Cardiac fibroblast (primary cell): Measurements from ENCODE around the gene FAM163B.

ENCODE experiments used
- DNase-seq, 2 donors: peaks; one replicate each; pipeline versions ENCODE4 v3.0.0 to v3.0.0-alpha.2; 2010; ENCODE audit warnings: low read depth in 2 of 2
- H3K4me3 ChIP-seq, 2 donors: replicated peaks in 1 of 2; 1 replicate in 1 of 2; 2 replicates in 1 of 2; pipeline ENCODE4 v1.5.1; 2011; ENCODE audit warnings: low read depth in 2 of 2, low read length in 2 of 2, mild to moderate bottlenecking in 2 of 2, moderate library complexity in 1 of 2
- CTCF ChIP-seq: IDR thresholded peaks from one replicate; pipeline ENCODE4 v1.5.1; 2011; ENCODE audit warnings: low read depth, mild to moderate bottlenecking, low read length, inconsistent platforms

FAM163B gene

GRCh38 chr9:133552236-133552635, 57.0 kb downstream of the FAM163B start:
- no peak for TF ChIP-seq CTCF
- no peak overlapping the region for H3K4me3 ChIP-seq
- no peak for DNase-seq

- TF ChIP-seq CTCF = no peak
- no peak overlapping the region for H3K4me3 ChIP-seq
- DNase-seq = no peak
These were observed 57.7 kb downstream of the FAM163B start for GRCh38 chr9:133551446-133551845.

DNA sequence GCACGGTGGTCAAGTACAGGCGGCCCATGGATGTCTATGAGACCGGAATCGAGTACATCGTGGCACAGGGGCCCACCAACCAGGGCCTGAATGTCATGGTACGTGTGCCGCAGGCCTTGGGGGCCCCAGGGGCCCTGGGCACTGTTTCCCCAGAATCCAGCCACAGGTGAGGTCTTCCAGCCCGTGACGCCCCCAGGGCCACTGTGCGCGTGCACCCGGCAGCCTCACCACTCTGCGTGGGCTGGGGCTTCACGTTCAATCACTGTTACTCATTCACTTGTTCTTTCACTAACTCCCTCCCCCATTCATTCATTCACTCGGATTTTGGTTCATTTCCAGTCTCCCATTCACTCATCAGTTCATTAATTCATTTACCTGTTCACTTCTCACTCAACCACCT, 62.1 kb downstream of the FAM163B start:
- TF ChIP-seq CTCF = no peak
- DNase-seq = no peak

GRCh38 chr9:133546287-133546680, 62.9 kb downstream of the FAM163B start:
- no peak overlapping the region for H3K4me3 ChIP-seq
- no peak for DNase-seq
- no peak for TF ChIP-seq CTCF

More for the DNA sequence above, 62.1 kb downstream of the FAM163B start:
- H3K4me3 ChIP-seq = no peak overlapping the region

DNA sequence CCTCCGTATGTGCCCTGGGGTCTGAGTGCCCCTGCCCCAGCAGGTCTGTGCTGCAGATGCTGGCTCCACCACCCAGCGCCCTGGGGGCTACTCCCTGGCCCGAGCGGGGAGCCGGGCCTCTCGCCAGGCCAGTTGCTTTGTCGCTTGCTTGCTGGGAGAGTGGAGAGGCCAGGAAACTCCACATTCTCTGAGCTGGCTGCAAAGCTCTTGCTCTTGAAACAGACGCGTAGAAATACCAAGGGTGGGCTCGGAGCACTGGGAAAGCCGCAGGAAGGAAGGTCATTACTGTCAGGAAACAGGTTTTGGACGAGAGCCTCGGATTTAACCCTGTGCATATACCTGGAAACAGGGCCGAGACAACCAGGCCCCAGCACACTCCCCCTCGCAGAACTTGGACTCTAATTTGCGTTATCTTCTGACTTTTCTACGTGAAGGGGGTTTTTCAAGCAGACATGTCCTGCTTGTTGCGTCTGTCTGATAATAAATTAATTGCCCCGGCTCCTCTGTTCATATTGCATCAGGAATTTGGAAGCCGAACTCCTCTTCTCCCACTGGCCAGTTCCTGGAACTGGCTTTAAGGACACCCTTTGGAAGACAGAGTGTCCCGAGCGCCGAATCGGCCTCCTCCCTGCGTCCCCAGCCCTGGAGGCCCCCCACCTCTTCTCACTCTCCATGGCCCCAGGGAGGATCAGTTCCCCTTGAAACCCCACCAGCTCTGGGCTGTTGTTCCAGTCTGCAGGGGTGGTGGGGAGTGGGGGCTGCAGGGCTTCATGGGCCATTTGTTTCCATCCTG, 63.5 kb downstream of the FAM163B start:
- TF ChIP-seq CTCF = no peak
- DNase-seq = peak in 1 of 2 donors; percentile 47
- H3K4me3 ChIP-seq = no peak overlapping the region

DNA sequence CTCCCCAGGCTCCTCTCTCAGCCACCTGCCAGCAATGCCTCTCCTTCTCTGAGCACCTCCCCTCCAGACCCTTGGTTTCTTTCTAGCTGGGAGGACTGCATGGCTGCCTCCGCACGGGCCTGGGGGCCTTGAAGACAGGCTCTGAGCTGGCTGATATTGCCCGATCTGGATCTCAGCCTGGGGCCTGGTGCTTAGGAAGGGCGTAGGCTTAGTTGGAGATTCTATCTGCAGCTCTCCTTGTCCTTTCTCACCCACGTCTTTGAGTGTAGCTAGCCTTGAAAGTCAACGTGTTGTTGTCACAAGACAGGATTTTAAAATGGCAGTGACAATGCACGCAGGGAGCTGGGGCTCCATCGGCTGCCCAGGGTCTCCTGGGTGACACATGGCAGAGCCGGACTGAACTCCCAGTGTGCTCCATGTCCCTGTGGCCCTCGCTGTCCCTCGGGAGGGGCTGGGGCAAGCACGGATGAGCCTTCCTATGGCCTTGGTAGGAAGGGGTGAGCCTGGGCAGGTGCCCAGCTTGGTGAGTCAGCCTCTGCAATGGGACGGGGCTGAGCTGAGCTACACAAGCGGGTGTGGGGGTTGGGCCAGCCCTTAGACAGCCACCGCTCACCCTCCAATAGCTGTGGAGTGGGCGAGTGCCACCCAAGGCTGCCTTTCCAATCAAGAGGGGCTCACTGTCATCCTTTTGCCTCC, 65.3 kb downstream of the FAM163B start:
- no peak overlapping the region for H3K4me3 ChIP-seq
- DNase-seq = no peak
- TF ChIP-seq CTCF = no peak
